Type B pancreatic cell (in vitro differentiated cells): ENCODE data around the gene TLR3. TPM values are rescaled to one million over a fixed set of nuclear protein-coding genes. Genes with fewer than 3 reads are reported as not detected.

ENCODE experiments used
- DNase-seq: peaks from one replicate; pipeline ENCODE4 v3.0.0; 2021; ENCODE audit warnings: mixed read lengths; ENCODE audit not compliant: unreplicated experiment; ENCODE audit errors: extremely low spot score
- H3K27ac Mint-ChIP-seq: 2 replicates; pipeline ENCODE4 v1.8.0; 2021; ENCODE audit warnings: mild to moderate bottlenecking, mixed read lengths
- H3K27me3 Mint-ChIP-seq: 2 replicates; pipeline ENCODE4 v1.8.0; 2021; ENCODE audit warnings: mixed read lengths
- H3K36me3 Mint-ChIP-seq: 2 replicates; pipeline ENCODE4 v1.8.0; 2021; ENCODE audit warnings: mixed read lengths
- H3K4me1 Mint-ChIP-seq: one replicate; pipeline ENCODE4 v1.8.0; 2021; ENCODE audit warnings: mixed read lengths; ENCODE audit not compliant: unreplicated experiment
- H3K4me3 Mint-ChIP-seq: 2 replicates; pipeline ENCODE4 v1.8.0; 2021; ENCODE audit warnings: mild to moderate bottlenecking, mixed read lengths
- H3K9me3 Mint-ChIP-seq: 2 replicates; pipeline ENCODE4 v1.8.0; 2021; ENCODE audit warnings: mixed read lengths
- total RNA-seq: library from RNA; stranded (reverse); gene quantifications from 2 replicates; pipeline ENCODE4 v1.2.1, GENCODE V29; 2021; ENCODE audit warnings: low replicate concordance
- TF ChIP-seq, protein P1 (sequence below): fragments of 200-600 bp; sonication (generic); conservative IDR thresholded peaks from 2 replicates; pipeline ENCODE4 v1.5.0; 2021; ENCODE audit warnings: antibody characterized with exemption, mild to moderate bottlenecking

Gene TLR3
- total RNA-seq, 1 donor from 2014 or later, result 8.8 TPM

DNA sequence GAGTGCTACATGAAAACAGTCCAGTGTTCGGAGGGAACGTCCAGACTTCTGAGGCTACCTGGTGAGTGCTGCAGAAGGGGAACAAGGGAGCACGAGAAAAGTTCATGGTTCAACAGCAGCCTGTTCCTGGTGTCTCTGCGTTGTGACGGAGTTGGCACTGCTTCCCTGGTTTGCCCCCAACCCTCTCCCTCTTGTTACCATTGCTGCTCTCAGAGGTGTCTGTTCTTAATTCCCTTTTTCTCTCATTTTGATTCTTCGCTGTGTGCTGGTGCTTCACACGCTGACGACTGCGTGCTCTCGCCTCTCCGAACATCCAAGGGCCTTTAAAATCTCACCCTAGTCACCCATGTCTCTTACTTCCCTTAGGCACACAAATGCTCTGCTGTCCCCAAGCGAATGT, 34.0 kb downstream of the TLR3 start:
- peaks cover 41% of the 10 kb centered on the region for H3K27me3 Mint-ChIP-seq
- no peak overlapping the region for H3K27ac Mint-ChIP-seq
- DNase-seq, result no peak
- peak overlapping the region; percentile 70 for H3K4me3 Mint-ChIP-seq
- H3K4me1 Mint-ChIP-seq, result peaks cover 18% of the 10 kb centered on the region
- peaks cover 4% of the 10 kb centered on the region for H3K36me3 Mint-ChIP-seq
- peaks cover 5% of the 10 kb centered on the region for H3K9me3 Mint-ChIP-seq
- TF ChIP-seq, protein P1, sequence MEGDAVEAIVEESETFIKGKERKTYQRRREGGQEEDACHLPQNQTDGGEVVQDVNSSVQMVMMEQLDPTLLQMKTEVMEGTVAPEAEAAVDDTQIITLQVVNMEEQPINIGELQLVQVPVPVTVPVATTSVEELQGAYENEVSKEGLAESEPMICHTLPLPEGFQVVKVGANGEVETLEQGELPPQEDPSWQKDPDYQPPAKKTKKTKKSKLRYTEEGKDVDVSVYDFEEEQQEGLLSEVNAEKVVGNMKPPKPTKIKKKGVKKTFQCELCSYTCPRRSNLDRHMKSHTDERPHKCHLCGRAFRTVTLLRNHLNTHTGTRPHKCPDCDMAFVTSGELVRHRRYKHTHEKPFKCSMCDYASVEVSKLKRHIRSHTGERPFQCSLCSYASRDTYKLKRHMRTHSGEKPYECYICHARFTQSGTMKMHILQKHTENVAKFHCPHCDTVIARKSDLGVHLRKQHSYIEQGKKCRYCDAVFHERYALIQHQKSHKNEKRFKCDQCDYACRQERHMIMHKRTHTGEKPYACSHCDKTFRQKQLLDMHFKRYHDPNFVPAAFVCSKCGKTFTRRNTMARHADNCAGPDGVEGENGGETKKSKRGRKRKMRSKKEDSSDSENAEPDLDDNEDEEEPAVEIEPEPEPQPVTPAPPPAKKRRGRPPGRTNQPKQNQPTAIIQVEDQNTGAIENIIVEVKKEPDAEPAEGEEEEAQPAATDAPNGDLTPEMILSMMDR, result no peak

DNA sequence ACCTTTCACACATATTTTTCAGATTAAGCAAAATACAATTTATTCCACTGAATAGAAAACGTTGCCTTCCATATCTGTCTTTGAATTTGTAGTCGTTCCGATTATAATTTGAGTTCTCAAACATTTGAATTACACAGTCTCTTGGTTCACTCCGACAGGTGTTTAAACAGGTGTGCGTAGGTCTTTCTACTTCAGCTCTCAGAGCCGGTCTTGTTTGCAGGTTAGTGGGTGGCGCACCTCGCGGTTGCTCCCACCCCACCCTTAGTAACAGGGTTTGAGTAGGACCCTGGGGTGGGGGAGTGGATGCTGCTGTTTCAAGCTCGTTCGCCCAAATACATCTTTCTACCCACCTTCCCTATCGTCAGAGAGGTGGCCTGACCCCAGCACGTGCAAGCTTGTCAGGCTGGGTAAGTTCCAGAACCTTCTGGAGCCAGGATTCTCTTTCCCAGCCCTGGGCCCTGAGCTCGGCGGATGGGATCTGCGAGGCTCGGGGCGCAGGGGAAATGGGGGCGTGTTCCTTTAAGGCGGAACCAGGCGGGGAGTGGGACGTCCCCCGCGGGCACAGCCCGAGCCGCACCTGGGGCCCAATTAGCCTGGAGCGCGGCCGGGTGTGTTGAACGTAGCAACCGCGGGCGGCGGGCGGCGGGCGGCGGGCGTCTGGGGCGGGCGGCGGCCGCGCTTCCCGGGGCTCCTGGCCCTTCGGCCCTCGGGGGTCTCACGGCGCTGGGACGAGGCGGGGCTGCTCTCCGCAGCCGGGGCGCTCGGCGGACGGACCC, 35.3 kb downstream of the TLR3 start, which contains the start of gene FAM149A:
TSS of gene FAM149A (plus strand) at position 591 of the 776 bp plus-strand sequence.
- Mint-ChIP-seq H3K27me3 (peaks cover 44% of the 10 kb centered on the region), H3K4me3 (peak within 1 kb of the TSS; percentile 91), H3K9me3 (peaks cover 5% of the 10 kb centered on the region), H3K36me3 (peaks cover 4% of the 10 kb centered on the region), H3K27ac (peak within 1 kb of the TSS; percentile 90), H3K4me1 (peaks cover 19% of the 10 kb centered on the region)
- DNase-seq, result no peak
- TF ChIP-seq, protein P1, result no peak

DNA sequence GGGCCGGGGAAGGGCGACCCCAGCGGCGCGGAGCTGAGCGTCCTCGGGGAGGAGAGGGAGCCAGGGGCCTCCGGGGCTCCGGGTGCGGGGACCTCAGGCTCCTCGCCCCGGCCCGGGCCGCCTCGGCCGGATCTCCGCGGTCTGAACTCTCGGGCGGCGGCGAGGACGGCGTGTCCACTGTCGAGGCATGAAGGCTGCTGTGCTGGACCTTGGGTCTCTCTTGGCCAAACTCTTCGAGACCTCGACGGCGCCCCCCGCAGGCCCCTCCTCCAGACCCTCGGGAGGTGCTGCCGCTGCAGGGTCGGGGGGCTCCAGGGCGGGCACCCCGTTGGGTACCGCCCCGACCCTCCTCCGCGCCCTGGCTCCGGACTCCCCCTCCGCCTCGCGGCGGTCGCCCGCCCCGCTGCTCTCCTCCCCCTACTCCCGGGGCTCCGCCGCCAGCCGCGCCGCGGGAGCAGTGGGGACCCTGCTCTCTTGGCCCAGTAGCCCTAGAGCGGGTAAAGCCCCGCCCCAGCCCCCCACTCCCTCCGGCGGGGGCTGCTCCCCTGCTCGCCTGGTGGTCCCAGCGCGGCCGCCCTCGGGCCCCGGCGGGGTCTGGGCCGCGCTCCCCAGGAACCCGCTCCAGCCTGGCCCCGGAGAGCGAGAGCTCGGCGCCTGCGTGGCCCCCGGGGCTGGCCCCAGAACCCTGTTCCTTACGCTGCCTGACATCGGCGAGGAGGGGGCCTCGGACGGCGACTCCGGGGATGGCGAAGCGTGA, 36.1 kb downstream of the TLR3 start:
- peaks cover 44% of the 10 kb centered on the region for H3K27me3 Mint-ChIP-seq
- H3K9me3 Mint-ChIP-seq, result peaks cover 5% of the 10 kb centered on the region
- H3K4me3 Mint-ChIP-seq, result peak overlapping the region; percentile 91
- DNase-seq, result no peak
- peaks cover 4% of the 10 kb centered on the region for H3K36me3 Mint-ChIP-seq
- peaks cover 15% of the 10 kb centered on the region for H3K4me1 Mint-ChIP-seq
- TF ChIP-seq, protein P1, result no peak
- peak overlapping the region; percentile 90 for H3K27ac Mint-ChIP-seq

DNA sequence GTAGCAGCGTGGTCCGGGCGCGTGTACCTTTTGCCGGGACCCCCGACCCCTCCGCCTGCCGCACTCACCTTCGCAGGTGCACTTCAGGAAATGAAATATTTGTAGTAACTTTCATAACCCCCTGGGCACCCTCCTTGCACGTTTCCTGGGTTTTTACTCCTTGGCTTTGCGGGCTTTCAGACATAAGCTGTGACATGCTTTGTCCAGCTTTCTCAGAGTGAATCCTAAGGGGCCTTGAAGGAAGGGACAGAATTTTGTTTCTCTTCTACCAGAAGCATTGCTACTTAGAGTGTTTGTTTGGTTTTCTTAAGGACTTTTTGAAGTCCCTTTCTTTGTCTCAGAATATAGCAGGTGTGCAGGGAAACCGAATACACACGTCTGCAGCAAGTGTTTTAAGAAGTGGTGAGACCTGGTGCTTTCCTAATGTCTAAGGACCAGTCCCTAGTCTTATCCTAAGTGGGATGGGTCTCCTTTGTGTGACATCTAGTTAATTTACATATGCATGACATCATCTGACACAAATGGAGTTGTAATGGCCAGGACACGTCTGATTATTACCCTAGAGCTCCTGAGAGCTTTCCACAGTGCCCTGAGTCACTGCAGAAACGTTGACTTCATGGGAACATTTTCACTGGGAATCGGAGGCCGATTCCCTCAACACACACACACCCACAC, 36.8 kb downstream of the TLR3 start:
- H3K4me1 Mint-ChIP-seq, result peaks cover 15% of the 10 kb centered on the region
- H3K4me3 Mint-ChIP-seq, result peak overlapping the region; percentile 91
- peaks cover 44% of the 10 kb centered on the region for H3K27me3 Mint-ChIP-seq
- TF ChIP-seq, protein P1, result no peak
- H3K27ac Mint-ChIP-seq, result peak overlapping the region; percentile 90
- peaks cover 4% of the 10 kb centered on the region for H3K36me3 Mint-ChIP-seq
- DNase-seq, result no peak
- H3K9me3 Mint-ChIP-seq, result peaks cover 5% of the 10 kb centered on the region

DNA sequence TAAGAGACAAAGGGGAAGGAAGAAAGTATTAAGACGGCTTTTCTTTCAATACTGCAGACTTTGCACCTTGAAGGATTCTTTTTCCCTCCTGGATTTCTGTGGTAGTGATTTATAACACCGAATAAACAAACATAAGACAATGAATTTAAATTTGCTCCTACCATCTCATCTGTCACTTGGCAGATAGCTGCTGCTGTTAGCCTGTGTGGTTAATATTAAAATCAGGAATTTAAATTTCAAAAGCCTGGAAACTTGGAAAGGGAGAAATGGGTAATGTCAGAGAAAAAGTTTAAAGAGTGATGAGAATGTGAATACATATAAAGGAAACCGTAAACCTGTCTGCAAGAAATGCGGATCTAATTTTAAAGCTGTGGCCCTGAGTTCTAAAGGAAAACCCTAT, 39.0 kb downstream of the TLR3 start:
- DNase-seq, result no peak
- H3K27ac Mint-ChIP-seq, result peak overlapping the region; percentile 46
- H3K36me3 Mint-ChIP-seq, result peaks cover 4% of the 10 kb centered on the region
- peaks cover 5% of the 10 kb centered on the region for H3K9me3 Mint-ChIP-seq
- peaks cover 40% of the 10 kb centered on the region for H3K27me3 Mint-ChIP-seq
- H3K4me3 Mint-ChIP-seq, result peak overlapping the region; percentile 41
- H3K4me1 Mint-ChIP-seq, result peaks cover 15% of the 10 kb centered on the region
- TF ChIP-seq, protein P1, result no peak
